Endothelial cell of umbilical vein (primary cell): ENCODE data around the gene MFSD1.

ENCODE experiments used
- CTCF ChIP-seq, 2 donors: IDR thresholded peaks; 1 replicate in 1 of 2; 2 replicates in 1 of 2; pipeline ENCODE4 v1.5.1; 2011; ENCODE audit warnings: low read length in 2 of 2, mild to moderate bottlenecking in 2 of 2, moderate library complexity in 2 of 2, control low read depth in 1 of 2, inconsistent platforms in 1 of 2, low read depth in 1 of 2; ENCODE audit not compliant: insufficient read depth in 1 of 2; ENCODE audit errors: extremely low read depth in 1 of 2
- EZH2 ChIP-seq: IDR thresholded peaks from 2 replicates; pipeline ENCODE4 v1.6.1; 2012; ENCODE audit warnings: borderline replicate concordance, low read depth, mild to moderate bottlenecking, moderate library complexity, low read length, inconsistent platforms; ENCODE audit not compliant: severe bottlenecking
- FOS ChIP-seq: IDR thresholded peaks from 2 replicates; pipeline ENCODE4 v1.6.1; 2011; ENCODE audit warnings: mild to moderate bottlenecking, low read length, moderate library complexity, borderline replicate concordance; ENCODE audit not compliant: insufficient read depth
- POLR2A ChIP-seq: IDR thresholded peaks from 2 replicates; pipeline ENCODE4 v1.6.1; 2012; ENCODE audit warnings: low read depth, mild to moderate bottlenecking, control low read depth, low read length

- TF ChIP-seq CTCF (IDR thresholded peaks at IDR 0.05; ENCODE audit: extremely low read depth in 1 of 2, insufficient read depth in 1 of 2, low read depth in 1 of 2, low read length in 2 of 2) (no peak), POLR2A (no peak), EZH2 (no peak), FOS (no peak)
These were observed 20.0 kb upstream of the MFSD1 start for GRCh38 chr3:158781849-158782248.
